GM18951 (cell line): ENCODE measurements around the gene ESYT2.

Experiments
- POLR2A ChIP-seq: IDR thresholded peaks from 4 replicates; pipeline ENCODE4 v1.6.1; 2011; ENCODE audit warnings: mild to moderate bottlenecking; ENCODE audit not compliant: insufficient read length, insufficient read depth; ENCODE audit errors: extremely low read depth
- in situ Hi-C: fragments of 300-500 bp; cut with MboI; formaldehyde crosslinking; loops from one replicate; pipeline ENCODE4 v1.12.0; 2022; ENCODE audit warnings: low sequenced_read_pairs, mixed read lengths, inconsistent platforms; ENCODE audit not compliant: unreplicated experiment

Gene ESYT2

GRCh38 chr7:158815083-158815799 is 14.1 kb downstream of the ESYT2 start:
- in situ Hi-C loops = no loop called here
- no peak for TF ChIP-seq POLR2A

- no peak for TF ChIP-seq POLR2A
- in situ Hi-C loops = no loop called here
Observed at GRCh38 chr7:158814637-158815036, 14.7 kb downstream of the ESYT2 start.

- no peak for TF ChIP-seq POLR2A
- in situ Hi-C loops = no loop called here
Observed at GRCh38 chr7:158812684-158813083, 16.6 kb downstream of the ESYT2 start.

- in situ Hi-C loops = no loop called here
Observed at GRCh38 chr7:158811894-158812293, 17.4 kb downstream of the ESYT2 start.

GRCh38 chr7:158811461-158811860 is 17.8 kb downstream of the ESYT2 start:
- TF ChIP-seq POLR2A = no peak
- in situ Hi-C loops = no loop called here

More at GRCh38 chr7:158811894-158812293, 17.4 kb downstream of the ESYT2 start:
- TF ChIP-seq POLR2A = no peak

GRCh38 chr7:158810846-158811245 is 18.5 kb downstream of the ESYT2 start:
- TF ChIP-seq POLR2A = no peak
- in situ Hi-C loops = no loop called here

- TF ChIP-seq POLR2A = no peak
- in situ Hi-C loops = no loop called here
Observed at GRCh38 chr7:158809596-158809995, 19.7 kb downstream of the ESYT2 start.

GRCh38 chr7:158808126-158808525 is 21.2 kb downstream of the ESYT2 start:
- TF ChIP-seq POLR2A = no peak

GRCh38 chr7:158805937-158806336 is 23.4 kb downstream of the ESYT2 start:
- in situ Hi-C loops = no loop called here
- TF ChIP-seq POLR2A = no peak

More at GRCh38 chr7:158808126-158808525, 21.2 kb downstream of the ESYT2 start:
- in situ Hi-C loops = no loop called here

GRCh38 chr7:158805414-158805813 is 23.9 kb downstream of the ESYT2 start:
- in situ Hi-C loops = no loop called here
- TF ChIP-seq POLR2A = no peak

- in situ Hi-C loops = no loop called here
Observed at GRCh38 chr7:158804335-158804734, 25.0 kb downstream of the ESYT2 start.

GRCh38 chr7:158803367-158803969 is 25.8 kb downstream of the ESYT2 start:
- in situ Hi-C loops = no loop called here
- no peak for TF ChIP-seq POLR2A

More at GRCh38 chr7:158804335-158804734, 25.0 kb downstream of the ESYT2 start:
- no peak for TF ChIP-seq POLR2A

- in situ Hi-C loops = no loop called here
- no peak for TF ChIP-seq POLR2A
Observed at GRCh38 chr7:158802535-158803366, 26.6 kb downstream of the ESYT2 start.
